Measurements from ENCODE around the gene CDC7. TPM values are rescaled to one million over a fixed set of nuclear protein-coding genes. Genes with fewer than 3 reads are reported as not detected.

CDC7 gene
- total RNA-seq, 4 donors from 2014 or later, result 1.8 to 2.4 (median 2.1) TPM

DNA sequence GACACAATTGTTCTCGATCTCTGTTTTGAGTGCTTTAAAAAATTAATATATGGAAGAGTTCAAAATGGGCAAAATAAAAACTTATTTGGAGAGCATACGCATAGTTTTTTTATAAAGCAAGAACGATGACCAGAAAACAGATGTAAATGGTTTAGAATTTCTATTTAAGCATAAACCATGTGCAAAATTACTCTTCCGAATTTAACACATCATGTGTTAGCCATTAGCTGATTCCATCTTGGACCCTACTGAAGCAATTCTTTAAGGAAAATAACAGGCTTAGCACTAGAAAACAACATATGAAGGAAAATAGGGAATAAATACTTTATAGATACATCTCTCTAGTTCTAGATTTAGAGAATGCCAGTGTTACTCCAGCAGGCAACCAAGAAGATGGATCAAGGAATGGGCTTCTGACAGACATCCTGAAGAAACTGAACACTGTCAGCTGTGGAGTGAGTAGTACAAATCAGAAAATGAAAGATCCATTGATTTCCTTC is 26.7 kb downstream of the CDC7 start:
- TF ChIP-seq, protein P1, sequence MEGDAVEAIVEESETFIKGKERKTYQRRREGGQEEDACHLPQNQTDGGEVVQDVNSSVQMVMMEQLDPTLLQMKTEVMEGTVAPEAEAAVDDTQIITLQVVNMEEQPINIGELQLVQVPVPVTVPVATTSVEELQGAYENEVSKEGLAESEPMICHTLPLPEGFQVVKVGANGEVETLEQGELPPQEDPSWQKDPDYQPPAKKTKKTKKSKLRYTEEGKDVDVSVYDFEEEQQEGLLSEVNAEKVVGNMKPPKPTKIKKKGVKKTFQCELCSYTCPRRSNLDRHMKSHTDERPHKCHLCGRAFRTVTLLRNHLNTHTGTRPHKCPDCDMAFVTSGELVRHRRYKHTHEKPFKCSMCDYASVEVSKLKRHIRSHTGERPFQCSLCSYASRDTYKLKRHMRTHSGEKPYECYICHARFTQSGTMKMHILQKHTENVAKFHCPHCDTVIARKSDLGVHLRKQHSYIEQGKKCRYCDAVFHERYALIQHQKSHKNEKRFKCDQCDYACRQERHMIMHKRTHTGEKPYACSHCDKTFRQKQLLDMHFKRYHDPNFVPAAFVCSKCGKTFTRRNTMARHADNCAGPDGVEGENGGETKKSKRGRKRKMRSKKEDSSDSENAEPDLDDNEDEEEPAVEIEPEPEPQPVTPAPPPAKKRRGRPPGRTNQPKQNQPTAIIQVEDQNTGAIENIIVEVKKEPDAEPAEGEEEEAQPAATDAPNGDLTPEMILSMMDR (IDR thresholded peaks at IDR 0.05; ENCODE audit: low read depth), result no peak

DNA sequence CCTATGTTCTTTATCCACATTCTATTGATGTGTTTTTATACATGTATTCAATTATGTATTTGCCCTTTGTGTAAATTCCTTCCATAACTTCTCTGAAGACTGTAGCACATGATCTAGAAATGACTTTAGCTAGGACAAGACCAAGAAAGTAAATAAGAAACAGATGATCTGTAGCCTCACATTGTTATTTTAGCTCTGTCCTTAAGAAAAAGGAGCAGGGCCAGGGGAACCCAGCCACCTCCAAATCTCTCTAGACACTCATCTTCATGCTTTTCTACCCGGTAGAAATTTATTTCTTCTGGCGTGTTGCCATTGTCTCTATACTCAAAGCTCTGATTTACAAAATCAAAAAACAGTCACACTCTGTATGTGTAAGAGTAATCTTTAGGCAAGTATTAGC is 27.1 kb downstream of the CDC7 start:
- TF ChIP-seq, protein P1 (IDR thresholded peaks at IDR 0.05; ENCODE audit: low read depth), result no peak

DNA sequence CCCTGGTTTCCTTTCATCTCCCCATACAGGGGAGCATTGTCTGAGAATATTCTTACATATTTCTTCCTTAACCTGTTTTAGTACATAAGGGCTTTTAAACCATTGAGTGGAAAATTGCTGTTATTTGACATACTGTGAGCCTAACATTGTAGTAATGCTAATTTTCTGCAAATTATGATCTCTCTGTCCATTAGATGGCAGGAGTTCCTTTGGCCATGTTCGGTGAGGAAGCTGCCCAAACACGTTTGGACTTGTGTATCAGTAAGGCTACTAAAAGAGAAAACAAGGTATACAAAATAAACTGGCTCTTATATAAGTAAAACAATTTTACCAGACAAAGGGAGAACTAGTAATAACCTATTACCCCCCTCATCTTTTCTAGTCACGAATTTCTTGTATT is 29.2 kb downstream of the CDC7 start:
- TF ChIP-seq, protein P1 (IDR thresholded peaks at IDR 0.05; ENCODE audit: low read depth), result no peak

DNA sequence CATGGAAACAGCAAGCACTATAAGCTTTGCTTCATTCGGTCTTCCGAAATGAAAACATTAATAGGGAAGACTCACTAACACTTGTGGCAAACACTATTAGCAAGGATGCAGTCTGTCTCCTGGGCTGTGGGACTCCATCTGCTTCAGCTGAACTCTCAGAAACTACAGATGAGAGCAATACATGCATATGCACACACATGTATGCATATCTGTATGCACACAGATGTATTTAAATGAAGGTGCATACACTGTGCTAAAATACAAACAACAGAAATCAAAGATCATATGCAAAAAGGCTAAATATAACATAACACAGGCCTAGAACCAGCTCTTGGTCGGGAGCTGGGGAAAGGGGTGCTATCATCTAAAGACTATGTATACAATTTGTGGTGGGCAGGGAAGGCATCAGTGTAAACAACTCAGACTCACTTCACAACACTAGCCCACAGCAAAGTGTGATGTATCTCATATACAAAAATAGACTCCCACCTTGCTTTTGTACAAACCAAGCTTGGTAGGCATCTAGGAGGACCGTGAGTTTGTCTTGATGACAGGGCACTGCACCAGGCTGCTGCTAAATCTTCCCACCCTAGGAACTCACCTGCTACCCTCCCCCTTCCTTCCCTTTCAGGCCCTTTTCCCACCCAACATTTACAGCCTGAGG is 32.8 kb downstream of the CDC7 start:
- TF ChIP-seq, protein P1 (IDR thresholded peaks at IDR 0.05; ENCODE audit: low read depth), result no peak

DNA sequence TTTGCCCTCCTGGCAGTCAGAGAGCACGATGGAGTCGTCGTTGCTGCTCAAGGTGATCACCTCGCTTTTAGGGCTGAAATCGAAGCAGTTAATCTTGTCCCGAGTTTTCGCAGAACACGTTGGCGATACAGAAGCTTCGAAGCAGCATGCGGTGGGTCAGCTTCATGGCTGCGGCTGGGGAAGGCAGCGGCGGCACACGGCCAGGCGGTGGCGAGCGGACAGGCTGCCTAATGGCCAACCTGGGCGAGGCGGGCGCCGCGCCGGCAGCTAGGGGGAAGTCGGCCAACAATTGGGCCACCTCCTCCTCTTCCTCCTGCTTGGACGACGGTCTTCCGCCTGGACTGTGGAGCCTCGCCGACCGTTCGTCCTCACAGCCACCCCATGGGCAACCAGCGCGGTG is 34.8 kb downstream of the CDC7 start:
- TF ChIP-seq, protein P1 (IDR thresholded peaks at IDR 0.05; ENCODE audit: low read depth), result no peak

DNA sequence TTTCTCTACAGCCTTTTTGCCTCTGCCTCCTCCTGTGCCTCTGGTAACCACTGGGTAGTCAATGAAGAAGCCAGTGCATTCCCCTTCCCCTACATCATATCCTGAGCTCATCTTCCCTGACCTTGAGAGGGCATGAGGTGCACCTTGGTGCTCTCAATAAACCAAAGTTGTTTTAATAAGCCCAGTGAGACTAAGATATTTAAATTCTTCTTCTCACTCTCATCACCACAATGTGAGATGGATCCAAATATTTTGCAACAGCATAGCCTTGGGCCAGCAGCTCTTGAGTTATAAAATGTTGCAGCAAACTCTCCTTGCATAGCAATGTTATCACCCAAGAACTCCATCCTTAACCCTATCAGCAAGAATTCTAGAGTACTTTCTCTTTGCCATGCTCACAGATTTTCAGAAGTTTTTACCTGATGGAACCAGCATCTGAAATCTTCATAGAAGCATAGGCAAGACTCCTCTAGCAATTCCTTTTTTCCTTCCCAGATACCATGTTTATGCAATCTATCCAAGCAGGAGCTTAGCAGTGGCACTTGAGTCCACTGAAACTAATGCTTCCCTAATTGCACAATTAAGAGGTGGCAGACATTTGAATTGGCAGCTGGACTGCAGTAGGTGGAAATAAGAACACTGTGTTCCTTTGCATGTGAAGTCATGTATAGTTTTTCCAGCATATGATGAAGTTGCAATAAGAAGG is 36.8 kb downstream of the CDC7 start:
- TF ChIP-seq, protein P1 (IDR thresholded peaks at IDR 0.05; ENCODE audit: low read depth), result no peak

DNA sequence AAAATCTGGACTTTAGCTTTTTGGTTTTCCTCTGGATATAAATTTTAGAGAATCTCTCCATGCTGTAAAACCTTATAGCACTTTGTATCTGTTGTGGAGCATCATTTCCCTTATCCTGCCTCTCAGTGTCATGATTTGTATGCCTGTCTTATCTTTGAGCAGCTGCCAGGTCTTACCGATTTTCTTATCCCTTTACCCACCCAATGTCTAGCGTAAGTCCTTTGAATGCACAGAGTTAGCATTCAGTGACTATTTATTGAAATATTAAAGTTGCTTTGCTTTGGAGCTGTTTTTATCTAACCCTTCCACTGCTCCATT is 37.3 kb downstream of the CDC7 start:
- TF ChIP-seq, protein P1 (IDR thresholded peaks at IDR 0.05; ENCODE audit: low read depth), result no peak

All from subcutaneous adipose tissue (tissue), 4 donors.